ENCODE results near the gene AP4M1. TPM values are rescaled to one million over a fixed set of nuclear protein-coding genes. Genes with fewer than 3 reads are reported as not detected.

AP4M1 gene
- total RNA-seq, 2 experiments from 2014 or later: 12.6 to 12.7 TPM

Small RNA genes within 50 kb of the gene (microRNA-seq; reads per million reads assigned to microRNA genes)
- gene MIR106B (ENCODE audit: borderline microRNAs expressed, borderline replicate concordance): 7,564 reads per million, percentile 95 among the genes with 10 or more reads in this experiment
- gene MIR25 (ENCODE audit: borderline microRNAs expressed, borderline replicate concordance): 1,129 reads per million, percentile 85 among the genes with 10 or more reads in this experiment
- not detected for gene MIR4658 (ENCODE audit: borderline microRNAs expressed, borderline replicate concordance)
- gene MIR93 (ENCODE audit: borderline microRNAs expressed, borderline replicate concordance): 14,007 reads per million, percentile 97 among the genes with 10 or more reads in this experiment

Other genes with a start within 250 kb of the AP4M1 start
- not detected for gene OR2AE1, start 224.6 kb upstream of the AP4M1 start, total RNA-seq
- gene TRIM4, start 182.1 kb upstream of the AP4M1 start, total RNA-seq: 10 to 100 TPM; 25.7 to 25.8 TPM
- gene GJC3, start 172.0 kb upstream of the AP4M1 start, total RNA-seq: 1 to 10 TPM in 1 of 2 experiments, under 1 TPM in 1; 0.62 to 1.1 TPM
- gene AZGP1, start 125.6 kb upstream of the AP4M1 start, total RNA-seq: not detected
- gene ZKSCAN1, start 86.0 kb upstream of the AP4M1 start, total RNA-seq: 10 to 100 TPM; 64.4 to 67.9 TPM
- 1 to 10 TPM; 6.2 to 6.4 TPM for gene ZSCAN21, start 51.9 kb upstream of the AP4M1 start, total RNA-seq
- 10 to 100 TPM; 13.1 to 14.0 TPM for gene ZNF3, start 19.9 kb upstream of the AP4M1 start, total RNA-seq
- 10 to 100 TPM; 97.1 to 97.8 TPM for gene COPS6, start 12.7 kb upstream of the AP4M1 start, total RNA-seq
- 100 to 1,000 TPM; 390 to 395 TPM for gene MCM7, start 246 bp upstream of the AP4M1 start, total RNA-seq
- gene TAF6, start 17.7 kb downstream of the AP4M1 start, total RNA-seq: 10 to 100 TPM; 48.9 to 53.5 TPM
- 1 to 10 TPM; 7.2 to 8.7 TPM for gene CNPY4, start 18.0 kb downstream of the AP4M1 start, total RNA-seq
- gene MBLAC1, start 25.3 kb downstream of the AP4M1 start, total RNA-seq: 1 to 10 TPM; 2.3 to 2.9 TPM
- gene LAMTOR4, start 47.3 kb downstream of the AP4M1 start, total RNA-seq: 100 to 1,000 TPM; 129 to 135 TPM
- 10 to 100 TPM; 21.2 to 21.6 TPM for gene TRAPPC14, start 57.1 kb downstream of the AP4M1 start, total RNA-seq
- gene GAL3ST4, start 67.0 kb downstream of the AP4M1 start, total RNA-seq: 1 to 10 TPM; 6.2 to 6.5 TPM
- gene GPC2, start 75.7 kb downstream of the AP4M1 start, total RNA-seq: 1 to 10 TPM; 7.6 to 9.5 TPM
- gene STAG3, start 76.3 kb downstream of the AP4M1 start, total RNA-seq: 10 to 100 TPM; 38.4 to 41.0 TPM
- 10 to 100 TPM; 22.7 to 22.8 TPM for gene PVRIG, start 118.3 kb downstream of the AP4M1 start, total RNA-seq
- not detected for gene SPDYE3, start 206.1 kb downstream of the AP4M1 start, total RNA-seq